Common myeloid progenitor, CD34-positive (primary cell): ENCODE measurements around the gene BTC.
"Not testable (repeated sequence)": the region's sequence is repeated elsewhere in the genome, so short reads cannot be mapped to it uniquely, and the experiment has no call there.

Experiments used
- CTCF ChIA-PET: fragments of 350-600 bp; sonication (Branson Sonifier 250); formaldehyde crosslinking; loops from one replicate; lab custom pipeline; 2021; ENCODE audit warnings: antibody characterized with exemption; lab: Charles Lee
- POLR2A ChIA-PET: fragments of 350-600 bp; sonication (Branson Sonifier 250); formaldehyde crosslinking; loops from one replicate; lab custom pipeline; 2021; ENCODE audit warnings: antibody characterized with exemption; lab: Charles Lee
- DNase-seq, 3 donors: peaks; one replicate each; pipeline versions ENCODE4 v3.0.0 to v3.0.0-alpha.2; 2013
- H3K27ac ChIP-seq, 2 experiments: 1 replicate in 1 of 2; 2 replicates in 1 of 2; pipeline ENCODE4 v1.7.0; 2013; ENCODE audit warnings: inconsistent platforms in 2 of 2, low read length in 2 of 2, mild to moderate bottlenecking in 2 of 2, low read depth in 1 of 2, moderate library complexity in 1 of 2; ENCODE audit not compliant: severe bottlenecking in 2 of 2, insufficient read depth in 1 of 2, poor library complexity in 1 of 2
- H3K27me3 ChIP-seq, 5 experiments: replicated peaks in 2 of 5; 1 replicate in 3 of 5; 2 replicates in 2 of 5; pipeline versions ENCODE4 v1.6.1 to v1.7.0; 2013; ENCODE audit warnings: low read length in 4 of 5, mild to moderate bottlenecking in 2 of 5, moderate library complexity in 2 of 5, inconsistent platforms in 1 of 5; ENCODE audit not compliant: insufficient read depth in 5 of 5, control insufficient read depth in 4 of 5
- H3K36me3 ChIP-seq, 4 experiments: 1 replicate in 2 of 4; 2 replicates in 2 of 4; pipeline versions ENCODE4 v1.6.1 to v1.7.0; 2013; ENCODE audit warnings: low read length in 3 of 4, control low read depth in 1 of 4, mild to moderate bottlenecking in 1 of 4; ENCODE audit not compliant: control insufficient read depth in 4 of 4, insufficient read depth in 4 of 4
- H3K4me1 ChIP-seq, 4 experiments: 1 replicate in 3 of 4; 2 replicates in 1 of 4; pipeline versions ENCODE4 v1.6.1 to v1.7.1; 2013; ENCODE audit warnings: low read length in 3 of 4, mild to moderate bottlenecking in 3 of 4, control low read depth in 1 of 4, inconsistent platforms in 1 of 4, moderate library complexity in 1 of 4; ENCODE audit not compliant: control insufficient read depth in 4 of 4, insufficient read depth in 4 of 4; ENCODE audit errors: control extremely low read depth in 1 of 4
- H3K4me3 ChIP-seq, 7 experiments: 1 replicate in 4 of 7; 2 replicates in 3 of 7; pipeline versions ENCODE4 v1.5.1 to v1.7.0; 2013; ENCODE audit warnings: mild to moderate bottlenecking in 7 of 7, low read length in 6 of 7, moderate library complexity in 6 of 7, inconsistent platforms in 2 of 7, low read depth in 2 of 7, control low read depth in 1 of 7; ENCODE audit not compliant: insufficient read depth in 4 of 7, control insufficient read depth in 1 of 7; ENCODE audit errors: extremely low read depth in 1 of 7
- H3K9me3 ChIP-seq, 5 experiments: 1 replicate in 4 of 5; 2 replicates in 1 of 5; pipeline versions ENCODE4 v1.6.1 to v1.7.1; 2013; ENCODE audit warnings: low read length in 4 of 5, mild to moderate bottlenecking in 2 of 5, inconsistent platforms in 1 of 5, low read depth in 1 of 5, moderate library complexity in 1 of 5; ENCODE audit not compliant: control insufficient read depth in 4 of 5, insufficient read depth in 2 of 5; ENCODE audit errors: control extremely low read depth in 1 of 5
- WGBS: methylation state at CpG from one replicate; pipeline ENCODE4 v1.1.5; 2013; ENCODE audit not compliant: insufficient coverage; 5-methylcytosine and 5-hydroxymethylcytosine counted together

BTC gene

DNA sequence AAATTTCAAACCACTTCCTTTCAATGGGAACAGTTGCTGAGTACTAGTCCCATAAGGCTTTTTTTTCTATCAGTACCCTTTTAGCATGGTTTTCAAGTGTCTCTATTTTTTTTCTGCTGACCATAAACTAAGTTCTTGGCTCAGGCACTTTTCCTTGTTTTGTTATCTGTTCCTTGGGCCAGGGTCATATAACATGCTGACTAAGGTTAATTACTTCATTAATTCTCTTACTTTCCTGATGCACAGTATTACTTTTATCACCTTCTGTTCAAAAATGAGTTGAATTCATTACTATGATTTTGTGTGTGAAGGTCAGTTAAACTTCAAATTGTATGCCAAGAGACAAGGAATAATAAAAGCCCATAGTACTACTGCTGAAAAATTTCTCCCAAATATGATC lies 19.7 kb upstream of the BTC start:
- no peaks in the 10 kb centered on the region for H3K4me1 ChIP-seq
- H3K27me3 ChIP-seq, result no peaks in the 10 kb centered on the region
- DNase-seq, result no peak
- CTCF ChIA-PET, result no interaction called here
- POLR2A ChIA-PET, result no interaction called here
- H3K9me3 ChIP-seq, result peaks cover 0 to 1% (median 0%) of the 10 kb centered on the region in 5 experiments
- no peak overlapping the region for H3K4me3 ChIP-seq
- no peak overlapping the region for H3K27ac ChIP-seq
- H3K36me3 ChIP-seq, result no peaks in the 10 kb centered on the region

GRCh38 chr4:74812056-74812455 lies 17.7 kb upstream of the BTC start:
- CTCF ChIA-PET, H3K36me3 ChIP-seq, DNase-seq, H3K4me1 ChIP-seq, H3K27me3 ChIP-seq, H3K9me3 ChIP-seq, H3K27ac ChIP-seq, H3K4me3 ChIP-seq, POLR2A ChIA-PET: not testable (repeated sequence)
- no CpG with 5 or more reads among the region's 3 CpGs for WGBS

DNA sequence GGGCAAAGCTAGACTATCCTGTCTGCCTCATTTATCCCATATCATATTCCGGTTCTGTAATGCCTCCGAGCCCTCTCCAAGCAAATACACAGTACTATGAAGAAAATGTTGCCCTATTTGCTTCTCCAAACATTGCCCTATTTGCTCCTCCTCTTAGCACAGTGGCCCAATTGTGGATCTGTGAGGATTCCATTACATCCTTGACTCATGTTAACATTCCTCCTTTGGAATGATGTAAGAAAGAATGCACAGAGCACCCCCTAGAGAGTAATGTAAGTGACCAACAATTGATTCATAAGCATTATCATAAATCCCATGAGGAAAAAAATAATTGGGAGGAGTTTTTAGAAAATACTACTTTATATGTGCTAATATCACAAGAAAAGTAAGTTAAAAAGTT lies 11.3 kb upstream of the BTC start:
- POLR2A ChIA-PET, result no interaction called here
- no peak overlapping the region for H3K4me3 ChIP-seq
- H3K36me3 ChIP-seq, result no peaks in the 10 kb centered on the region
- CTCF ChIA-PET, result no interaction called here
- H3K27me3 ChIP-seq, result peaks cover 0 to 5% (median 0%) of the 10 kb centered on the region in 5 experiments
- H3K9me3 ChIP-seq, result no peaks in the 10 kb centered on the region
- DNase-seq, result no peak
- no peak overlapping the region for H3K27ac ChIP-seq
- WGBS, result 100% methylated on average over 2 of the region's 2 CpGs
- no peaks in the 10 kb centered on the region for H3K4me1 ChIP-seq

GRCh38 chr4:74800310-74800709 lies 6.0 kb upstream of the BTC start:
- no peak for DNase-seq
- ChIA-PET CTCF (interaction anchor here (1.5 kb wide), 1 partner anchor 10 kb away, joined by 3 read pairs; no protein-coding TSS in a partner anchor), POLR2A (no interaction called here)
- Histone ChIP-seq H3K27me3 (peaks cover 0 to 2% (median 0%) of the 10 kb centered on the region in 5 experiments), H3K4me3 (no peak overlapping the region), H3K4me1 (no peaks in the 10 kb centered on the region), H3K36me3 (no peaks in the 10 kb centered on the region), H3K9me3 (no peaks in the 10 kb centered on the region), H3K27ac (no peak overlapping the region)
- 83% methylated on average over 1 of the region's 3 CpGs for WGBS

DNA sequence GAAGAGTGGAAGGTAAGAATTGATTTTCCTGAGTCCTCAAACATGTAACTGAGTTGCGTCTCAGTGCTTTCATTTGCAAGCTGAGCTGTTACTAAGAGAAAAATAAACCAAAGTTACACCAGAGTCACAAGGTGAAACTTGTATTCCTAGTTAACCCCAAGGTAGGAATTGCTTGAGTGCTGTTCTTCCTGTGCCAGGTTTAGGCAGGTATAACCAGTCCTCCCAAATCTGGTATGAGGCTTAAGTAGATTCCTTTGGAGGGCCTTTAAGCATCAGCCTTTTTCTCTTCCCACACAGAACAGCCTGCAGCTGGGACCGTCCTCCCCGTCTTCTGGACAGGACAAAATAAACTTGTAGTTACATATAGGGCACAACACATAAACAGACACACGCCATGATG lies 2.3 kb upstream of the BTC start:
- no peak overlapping the region for H3K27ac ChIP-seq
- 100% methylated on average over 1 of the region's 4 CpGs for WGBS
- no peaks in the 10 kb centered on the region for H3K36me3 ChIP-seq
- ChIA-PET CTCF (no interaction called here), POLR2A (no interaction called here)
- H3K27me3 ChIP-seq, result peaks cover 0 to 22% (median 3%) of the 10 kb centered on the region in 5 experiments
- H3K9me3 ChIP-seq, result no peaks in the 10 kb centered on the region
- peaks cover 3 to 14% (median 12%) of the 10 kb centered on the region in 4 experiments for H3K4me1 ChIP-seq
- H3K4me3 ChIP-seq, result no peak overlapping the region
- no peak for DNase-seq

DNA sequence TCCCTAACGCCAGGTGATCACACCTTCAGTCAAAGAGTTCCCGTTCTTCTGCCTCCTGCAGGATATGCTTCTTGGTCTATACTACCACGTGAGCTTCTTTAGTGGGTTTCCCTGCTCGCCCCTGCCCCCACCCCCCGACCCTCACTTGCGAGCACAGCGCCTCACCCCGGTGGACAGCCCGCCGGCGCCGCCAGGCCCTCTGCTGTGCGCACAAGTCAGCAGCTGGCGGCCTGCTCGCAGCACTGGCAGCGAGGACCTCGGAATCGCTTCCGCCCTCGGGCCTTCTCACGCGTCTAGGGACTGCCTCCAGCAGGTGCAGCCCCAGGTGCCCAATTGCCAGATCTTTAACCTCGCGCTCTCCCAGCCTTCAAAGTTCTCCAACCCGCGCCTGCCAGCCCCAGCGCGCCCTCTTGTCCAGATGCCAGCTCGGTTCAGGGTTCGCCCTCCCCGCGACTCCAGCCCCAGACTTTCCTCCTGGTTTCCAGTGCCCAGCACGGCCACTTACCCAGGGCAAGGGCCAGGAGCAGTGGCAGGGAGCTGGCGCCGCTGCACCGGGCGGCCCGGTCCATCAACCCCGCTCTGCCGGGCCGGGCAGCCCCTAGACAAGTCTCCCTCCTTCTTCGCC lies 454 bp downstream of the BTC start:
- H3K27me3 ChIP-seq, result peaks cover 0 to 23% (median 3%) of the 10 kb centered on the region in 5 experiments
- H3K9me3 ChIP-seq, result no peaks in the 10 kb centered on the region
- peaks cover 3 to 14% (median 12%) of the 10 kb centered on the region in 4 experiments for H3K4me1 ChIP-seq
- peak overlapping the region; percentile 59 to 89 (median 78) for H3K4me3 ChIP-seq
- H3K27ac ChIP-seq, result peak overlapping the region in 1 of 2 experiments; percentile 21
- peak; percentile 79 to 90 (median 82) for DNase-seq
- POLR2A ChIA-PET, result no interaction called here
- CTCF ChIA-PET, result interaction anchor here (0.6 to 1.4 kb wide), 6 partner anchors 9 to 439 kb away, joined by 3 to 7 read pairs (median 4); no protein-coding TSS in a partner anchor
- no peaks in the 10 kb centered on the region for H3K36me3 ChIP-seq
- 1% methylated on average over 30 of the region's 42 CpGs for WGBS

GRCh38 chr4:74790652-74791051 lies 3.7 kb downstream of the BTC start:
- Histone ChIP-seq H3K36me3 (no peaks in the 10 kb centered on the region), H3K4me1 (peaks cover 3 to 14% (median 12%) of the 10 kb centered on the region in 4 experiments), H3K27me3 (peaks cover 0 to 22% (median 3%) of the 10 kb centered on the region in 5 experiments), H3K4me3 (no peak overlapping the region), H3K9me3 (peaks cover 0 to 3% (median 0%) of the 10 kb centered on the region in 5 experiments), H3K27ac (no peak overlapping the region)
- 95% methylated on average over 2 of the region's 2 CpGs for WGBS
- no peak for DNase-seq
- ChIA-PET CTCF (interaction anchor here (1.4 kb wide), 1 partner anchor 11 kb away, joined by 3 read pairs; no protein-coding TSS in a partner anchor), POLR2A (no interaction called here)
